SK-N-SH treated with all-trans-retinoic acid at 6 μM for 48 hours (cell line): ENCODE results near the gene PRR5.

ENCODE experiments used
- ATAC-seq: fragments of 200-7000 bp; cut with Tn5 transposase; 3 replicates; pipeline ENCODE4 v1.9.1; 2020; ENCODE audit warnings: mild to moderate bottlenecking, moderate library complexity
- ARNTL ChIP-seq: fragments of 450-650 bp; formaldehyde crosslinking; IDR thresholded peaks from 2 replicates; pipeline ENCODE4 v1.5.0; 2020; ENCODE audit warnings: low read depth, mild to moderate bottlenecking, moderate library complexity, borderline replicate concordance
- CREB5 ChIP-seq: fragments of 250-450 bp; sonication (Bioruptor Pico); IDR thresholded peaks from 2 replicates; pipeline ENCODE4 v1.5.1; 2020; ENCODE audit warnings: low read depth, mild to moderate bottlenecking, moderate library complexity
- CSDC2 ChIP-seq: fragments of 250-450 bp; sonication (Bioruptor Pico); IDR thresholded peaks from 2 replicates; pipeline ENCODE4 v1.5.0; 2020; ENCODE audit warnings: mild to moderate bottlenecking, moderate library complexity
- CSRNP3 ChIP-seq: fragments of 250-450 bp; sonication (Bioruptor Pico); IDR thresholded peaks from 2 replicates; pipeline ENCODE4 v1.5.1; 2021; ENCODE audit warnings: mild to moderate bottlenecking, moderate library complexity
- ESRRG ChIP-seq: fragments of 250-450 bp; sonication (Bioruptor Pico); IDR thresholded peaks from 2 replicates; pipeline ENCODE4 v1.6.1; 2021; ENCODE audit warnings: mild to moderate bottlenecking
- GLIS3 ChIP-seq: fragments of 250-450 bp; sonication (Bioruptor Pico); IDR thresholded peaks from 2 replicates; pipeline ENCODE4 v1.5.0; 2020; ENCODE audit warnings: mild to moderate bottlenecking, moderate library complexity
- ISL1 ChIP-seq: fragments of 250-450 bp; sonication (Bioruptor Pico); IDR thresholded peaks from 2 replicates; pipeline ENCODE4 v2.1.2; 2022; ENCODE audit warnings: mild to moderate bottlenecking, moderate library complexity
- OSR1 ChIP-seq: fragments of 250-450 bp; sonication (Bioruptor Pico); IDR thresholded peaks from 2 replicates; pipeline ENCODE4 v1.8.0; 2022; ENCODE audit warnings: moderate library complexity, mild to moderate bottlenecking, inconsistent platforms
- PATZ1 ChIP-seq: fragments of 250-450 bp; sonication (Bioruptor Pico); IDR thresholded peaks from 2 replicates; pipeline ENCODE4 v1.8.0; 2020; ENCODE audit warnings: mild to moderate bottlenecking, moderate library complexity, borderline replicate concordance
- POU6F1 ChIP-seq: fragments of 250-450 bp; sonication (Bioruptor Pico); IDR thresholded peaks from 2 replicates; pipeline ENCODE4 v1.8.0; 2021; ENCODE audit warnings: low read depth, mild to moderate bottlenecking, moderate library complexity, borderline replicate concordance
- PPARA ChIP-seq: fragments of 250-450 bp; sonication (Bioruptor Pico); IDR thresholded peaks from 2 replicates; pipeline ENCODE4 v1.5.0; 2020; ENCODE audit warnings: mild to moderate bottlenecking, borderline replicate concordance
- RARB ChIP-seq: fragments of 250-450 bp; sonication (Bioruptor Pico); IDR thresholded peaks from 2 replicates; pipeline ENCODE4 v1.8.0; 2021; ENCODE audit warnings: mild to moderate bottlenecking, moderate library complexity
- SNAI2 ChIP-seq: fragments of 250-450 bp; sonication (Bioruptor Pico); IDR thresholded peaks from 2 replicates; pipeline ENCODE4 v1.5.0; 2020; ENCODE audit warnings: mild to moderate bottlenecking, moderate library complexity
- TCF4 ChIP-seq: fragments of 250-450 bp; sonication (Bioruptor Pico); IDR thresholded peaks from 2 replicates; pipeline ENCODE4 v1.8.0; 2021; ENCODE audit warnings: mild to moderate bottlenecking, moderate library complexity, borderline replicate concordance
- TOX ChIP-seq: fragments of 250-450 bp; sonication (Bioruptor Pico); IDR thresholded peaks from 2 replicates; pipeline ENCODE4 v1.8.0; 2021; ENCODE audit warnings: mild to moderate bottlenecking, moderate library complexity, borderline replicate concordance
- TSHZ2 ChIP-seq: fragments of 250-450 bp; sonication (Bioruptor Pico); IDR thresholded peaks from 2 replicates; pipeline ENCODE4 v1.5.0; 2020; ENCODE audit warnings: mild to moderate bottlenecking, moderate library complexity
- ZC3H10 ChIP-seq: fragments of 250-450 bp; sonication (Bioruptor Pico); IDR thresholded peaks from 2 replicates; pipeline ENCODE4 v1.5.1; 2021; ENCODE audit warnings: mild to moderate bottlenecking, moderate library complexity
- ZFP3 ChIP-seq: fragments of 250-450 bp; sonication (Bioruptor Pico); IDR thresholded peaks from 2 replicates; pipeline ENCODE4 v1.5.0; 2020; ENCODE audit warnings: mild to moderate bottlenecking, moderate library complexity
- ZNF565 ChIP-seq: fragments of 450-650 bp; formaldehyde crosslinking; conservative IDR thresholded peaks from 2 replicates; pipeline ENCODE4 v1.5.0; 2020; ENCODE audit warnings: low read depth, mild to moderate bottlenecking, moderate library complexity
- ZNF70 ChIP-seq: fragments of 450-650 bp; formaldehyde crosslinking; IDR thresholded peaks from 2 replicates; pipeline ENCODE4 v1.5.0; 2020; ENCODE audit warnings: mild to moderate bottlenecking, moderate library complexity
- ZNF8 ChIP-seq: fragments of 450-650 bp; formaldehyde crosslinking; IDR thresholded peaks from 2 replicates; pipeline ENCODE4 v1.5.0; 2020; ENCODE audit warnings: mild to moderate bottlenecking, moderate library complexity

The PRR5 gene

GRCh38 chr22:44758344-44758973 is 56.5 kb downstream of the PRR5 start:
- TF ChIP-seq POU6F1 (CRISPR knock-in tag) (no peak), RARB (CRISPR knock-in tag) (no peak), TCF4 (CRISPR knock-in tag) (peak; percentile 76), PATZ1 (CRISPR knock-in tag) (peak; percentile 58; the same call in 1 of the 2 replicates)
- peak; percentile 86 for ATAC-seq

GRCh38 chr22:44759001-44759400 is 57.0 kb downstream of the PRR5 start:
- TF ChIP-seq POU6F1 (CRISPR knock-in tag) (no peak), TOX (CRISPR knock-in tag) (no peak), ZFP3 (CRISPR knock-in tag) (no peak), RARB (CRISPR knock-in tag) (no peak), ISL1 (CRISPR knock-in tag) (no peak), CREB5 (CRISPR knock-in tag) (no peak), CSRNP3 (CRISPR knock-in tag) (no peak), GLIS3 (CRISPR knock-in tag) (no peak), OSR1 (CRISPR knock-in tag) (no peak), ZNF70 (CRISPR knock-in tag) (no peak), PPARA (no peak), ESRRG (CRISPR knock-in tag) (no peak), CSDC2 (CRISPR knock-in tag) (no peak), SNAI2 (no peak), PATZ1 (CRISPR knock-in tag) (no peak), TSHZ2 (CRISPR knock-in tag) (no peak), ZNF8 (CRISPR knock-in tag) (no peak), ZC3H10 (CRISPR knock-in tag) (no peak), ARNTL (CRISPR knock-in tag) (no peak), ZNF565 (CRISPR knock-in tag) (no peak)
- peak; percentile 25; the same call in 2 of the 3 replicates for ATAC-seq
